ENCODE measurements around the gene PCBP1.
A peak's percentile ranks its signal among the peaks of the same experiment; 100 is the strongest.
"Not testable (repeated sequence)": the region's sequence is repeated elsewhere in the genome, so short reads cannot be mapped to it uniquely, and the experiment has no call there.

Gene PCBP1

DNA sequence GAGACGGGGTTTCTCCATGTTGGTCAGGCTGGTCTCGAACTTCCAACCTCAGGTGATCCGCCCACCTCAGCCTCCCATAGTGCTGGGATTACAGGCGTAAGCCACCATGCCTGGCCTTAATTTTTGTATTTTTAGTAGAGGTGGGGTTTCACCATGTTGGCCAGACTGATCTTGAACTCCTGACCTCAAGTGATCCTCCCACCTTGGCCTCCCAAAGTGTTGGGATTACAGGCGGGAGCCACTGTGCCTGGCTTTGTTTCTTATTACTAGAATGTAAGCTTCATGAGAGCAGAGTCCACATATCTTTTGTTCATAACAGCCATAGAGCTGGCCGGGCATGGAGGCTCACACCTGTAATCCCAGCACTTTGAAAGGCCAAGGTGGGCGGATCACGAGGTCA is 18.9 kb downstream of the PCBP1 start:
- H3K27me3 ChIP-seq (ENCODE audit: control insufficient read depth in 2 of 2, insufficient read depth in 2 of 2, low read length in 2 of 2); H3K9me3 ChIP-seq (ENCODE audit: control insufficient read depth in 2 of 2, low read length in 2 of 2); H3K27ac ChIP-seq (ENCODE audit: low read depth in 2 of 2, low read length in 2 of 2); H3K36me3 ChIP-seq (ENCODE audit: control insufficient read depth in 2 of 2, insufficient read depth in 2 of 2, low read length in 2 of 2); H3K4me3 ChIP-seq (ENCODE audit: low read length in 2 of 2); H3K9ac ChIP-seq (ENCODE audit: low read depth in 1 of 2, low read length in 2 of 2): not testable (repeated sequence)
- peaks cover 15 to 21% of the 10 kb centered on the region in 2 donors for H3K4me1 ChIP-seq (ENCODE audit: control insufficient read depth in 2 of 2, insufficient read depth in 2 of 2, low read length in 2 of 2)

DNA sequence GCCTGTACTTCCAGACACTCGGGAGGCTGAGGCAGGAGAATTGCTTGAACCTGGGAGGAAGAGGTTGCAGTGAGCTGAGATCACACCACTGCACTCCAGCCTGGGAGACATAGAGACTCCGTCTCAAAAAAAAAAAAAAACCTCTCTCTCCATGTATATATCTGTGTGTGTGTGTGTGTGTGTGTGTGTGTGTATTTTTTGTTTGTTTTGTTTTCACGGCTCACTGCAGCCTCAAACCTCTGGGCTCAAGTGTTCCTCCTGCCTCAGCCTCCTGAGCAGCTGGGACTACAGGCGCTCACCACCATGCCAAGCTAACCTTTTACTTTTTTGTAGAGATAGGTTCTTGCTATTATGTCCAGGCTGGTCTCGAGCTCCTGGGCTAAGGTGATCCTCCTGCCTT is 23.1 kb downstream of the PCBP1 start:
- H3K4me3 ChIP-seq (ENCODE audit: low read length in 2 of 2); H3K9me3 ChIP-seq (ENCODE audit: control insufficient read depth in 2 of 2, low read length in 2 of 2); H3K27me3 ChIP-seq (ENCODE audit: control insufficient read depth in 2 of 2, insufficient read depth in 2 of 2, low read length in 2 of 2); H3K27ac ChIP-seq (ENCODE audit: low read depth in 2 of 2, low read length in 2 of 2); H3K36me3 ChIP-seq (ENCODE audit: control insufficient read depth in 2 of 2, insufficient read depth in 2 of 2, low read length in 2 of 2); H3K9ac ChIP-seq (ENCODE audit: low read depth in 1 of 2, low read length in 2 of 2): not testable (repeated sequence)
- H3K4me1 ChIP-seq (ENCODE audit: control insufficient read depth in 2 of 2, insufficient read depth in 2 of 2, low read length in 2 of 2): peaks cover 14 to 15% of the 10 kb centered on the region in 2 donors

DNA sequence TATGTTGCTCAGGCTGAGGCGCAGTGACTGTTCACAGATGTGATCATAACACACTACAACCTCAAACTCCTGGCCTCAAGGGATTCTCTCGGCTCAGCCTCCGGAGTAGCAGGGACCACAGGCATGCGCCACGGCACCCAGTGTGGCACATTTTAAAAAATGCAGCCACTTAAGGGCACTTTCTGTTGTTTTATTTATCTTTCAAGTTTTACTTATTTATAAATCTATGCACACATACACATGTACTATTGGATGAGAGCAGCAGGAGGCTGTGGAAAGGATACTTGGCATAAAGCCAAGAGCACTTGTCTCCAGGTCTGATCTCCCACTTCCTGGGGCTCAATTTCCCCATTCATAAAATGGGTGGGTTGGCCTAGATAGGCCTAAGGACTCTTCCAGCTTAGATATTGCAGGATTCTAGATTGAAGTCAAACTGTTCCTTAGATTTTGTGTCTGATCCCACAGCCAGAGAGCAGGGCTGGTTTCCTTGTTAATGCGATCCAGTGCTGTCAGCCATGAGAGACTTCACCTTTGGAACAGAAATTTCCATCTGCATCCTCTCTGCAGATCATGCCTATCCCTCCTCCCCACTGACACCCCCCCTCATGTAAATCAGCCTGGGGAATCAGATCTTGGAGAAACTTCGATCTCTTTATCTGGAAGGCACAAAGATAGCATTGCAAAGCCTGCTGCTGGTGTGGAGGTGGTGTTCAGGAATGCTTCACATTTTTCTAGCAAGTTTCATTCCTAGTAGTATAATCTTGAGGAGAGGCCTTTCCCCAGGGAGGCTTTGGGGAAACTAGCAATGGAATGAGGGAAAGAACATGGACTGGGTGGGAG is 24.7 kb downstream of the PCBP1 start:
- H3K9me3 ChIP-seq (ENCODE audit: control insufficient read depth in 2 of 2, low read length in 2 of 2): no peaks in the 10 kb centered on the region
- H3K9ac ChIP-seq (ENCODE audit: low read depth in 1 of 2, low read length in 2 of 2): no peak overlapping the region
- peaks cover 14 to 15% of the 10 kb centered on the region in 2 donors for H3K4me1 ChIP-seq (ENCODE audit: control insufficient read depth in 2 of 2, insufficient read depth in 2 of 2, low read length in 2 of 2)
- H3K36me3 ChIP-seq (ENCODE audit: control insufficient read depth in 2 of 2, insufficient read depth in 2 of 2, low read length in 2 of 2): no peaks in the 10 kb centered on the region
- H3K27ac ChIP-seq (ENCODE audit: low read depth in 2 of 2, low read length in 2 of 2): no peak overlapping the region
- no peaks in the 10 kb centered on the region for H3K27me3 ChIP-seq (ENCODE audit: control insufficient read depth in 2 of 2, insufficient read depth in 2 of 2, low read length in 2 of 2)
- H3K4me3 ChIP-seq (ENCODE audit: low read length in 2 of 2): no peak overlapping the region

GRCh38 chr2:70113359-70114070 is 26.2 kb downstream of the PCBP1 start:
- Histone ChIP-seq H3K36me3 (ENCODE audit: control insufficient read depth in 2 of 2, insufficient read depth in 2 of 2, low read length in 2 of 2) (no peaks in the 10 kb centered on the region), H3K27ac (ENCODE audit: low read depth in 2 of 2, low read length in 2 of 2) (no peak overlapping the region), H3K27me3 (ENCODE audit: control insufficient read depth in 2 of 2, insufficient read depth in 2 of 2, low read length in 2 of 2) (no peaks in the 10 kb centered on the region), H3K4me3 (ENCODE audit: low read length in 2 of 2) (no peak overlapping the region), H3K9ac (ENCODE audit: low read depth in 1 of 2, low read length in 2 of 2) (no peak overlapping the region), H3K4me1 (ENCODE audit: control insufficient read depth in 2 of 2, insufficient read depth in 2 of 2, low read length in 2 of 2) (peaks cover 5 to 10% of the 10 kb centered on the region in 2 donors), H3K9me3 (ENCODE audit: control insufficient read depth in 2 of 2, low read length in 2 of 2) (no peaks in the 10 kb centered on the region)

- Histone ChIP-seq H3K36me3 (ENCODE audit: control insufficient read depth in 2 of 2, insufficient read depth in 2 of 2, low read length in 2 of 2) (no peaks in the 10 kb centered on the region), H3K4me3 (ENCODE audit: low read length in 2 of 2) (peak overlapping the region in 1 of 2 donors; percentile 4), H3K9ac (ENCODE audit: low read depth in 1 of 2, low read length in 2 of 2) (peak overlapping the region in 1 of 2 donors; percentile 5), H3K4me1 (ENCODE audit: control insufficient read depth in 2 of 2, insufficient read depth in 2 of 2, low read length in 2 of 2) (peaks cover 0 to 3% of the 10 kb centered on the region in 2 donors), H3K27ac (ENCODE audit: low read depth in 2 of 2, low read length in 2 of 2) (peak overlapping the region in 1 of 2 donors; percentile 67), H3K27me3 (ENCODE audit: control insufficient read depth in 2 of 2, insufficient read depth in 2 of 2, low read length in 2 of 2) (no peaks in the 10 kb centered on the region), H3K9me3 (ENCODE audit: control insufficient read depth in 2 of 2, low read length in 2 of 2) (no peaks in the 10 kb centered on the region)
Observed at GRCh38 chr2:70115646-70116442, 28.6 kb downstream of the PCBP1 start.

GRCh38 chr2:70116936-70117552 is 29.8 kb downstream of the PCBP1 start:
- H3K27me3 ChIP-seq (ENCODE audit: control insufficient read depth in 2 of 2, insufficient read depth in 2 of 2, low read length in 2 of 2): no peaks in the 10 kb centered on the region
- H3K36me3 ChIP-seq (ENCODE audit: control insufficient read depth in 2 of 2, insufficient read depth in 2 of 2, low read length in 2 of 2): no peaks in the 10 kb centered on the region
- peaks cover 0 to 3% of the 10 kb centered on the region in 2 donors for H3K4me1 ChIP-seq (ENCODE audit: control insufficient read depth in 2 of 2, insufficient read depth in 2 of 2, low read length in 2 of 2)
- no peak overlapping the region for H3K27ac ChIP-seq (ENCODE audit: low read depth in 2 of 2, low read length in 2 of 2)
- no peak overlapping the region for H3K9ac ChIP-seq (ENCODE audit: low read depth in 1 of 2, low read length in 2 of 2)
- H3K4me3 ChIP-seq (ENCODE audit: low read length in 2 of 2): no peak overlapping the region
- H3K9me3 ChIP-seq (ENCODE audit: control insufficient read depth in 2 of 2, low read length in 2 of 2): no peaks in the 10 kb centered on the region

DNA sequence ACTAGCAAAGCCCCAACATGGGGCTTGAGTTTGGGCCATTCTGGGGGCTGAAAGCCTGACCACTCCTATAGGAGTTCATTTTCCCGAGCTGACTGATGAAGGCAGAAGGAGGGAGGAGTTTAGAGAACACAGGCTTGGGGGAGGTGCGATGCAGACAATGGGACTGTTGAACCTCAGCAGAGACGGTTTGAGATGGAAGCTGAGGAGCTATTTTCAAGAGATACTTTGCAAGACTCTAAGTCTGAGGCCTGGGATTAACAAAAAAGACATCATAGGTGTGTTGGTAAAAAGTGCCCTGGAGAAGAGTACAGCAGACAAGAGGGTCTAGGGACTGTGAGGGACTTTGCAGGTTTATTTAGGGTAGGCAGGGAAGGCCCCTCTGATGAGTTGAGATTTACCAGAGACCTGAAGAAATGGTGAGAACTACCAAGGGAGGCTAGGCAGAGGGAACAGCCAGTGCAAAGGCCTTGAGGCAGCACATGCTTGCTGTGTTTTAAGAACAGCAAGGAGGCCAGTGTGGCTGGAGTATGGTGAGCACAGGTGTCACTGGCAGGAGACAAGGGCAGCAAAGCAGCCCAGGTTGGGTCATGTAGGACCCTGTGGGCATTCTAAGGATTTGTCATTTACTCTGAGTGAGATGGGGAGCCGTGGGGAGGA is 31.6 kb downstream of the PCBP1 start:
- Histone ChIP-seq H3K4me1 (ENCODE audit: control insufficient read depth in 2 of 2, insufficient read depth in 2 of 2, low read length in 2 of 2) (peaks cover 8 to 12% of the 10 kb centered on the region in 2 donors), H3K9me3 (ENCODE audit: control insufficient read depth in 2 of 2, low read length in 2 of 2) (no peaks in the 10 kb centered on the region), H3K27ac (ENCODE audit: low read depth in 2 of 2, low read length in 2 of 2) (no peak overlapping the region), H3K9ac (ENCODE audit: low read depth in 1 of 2, low read length in 2 of 2) (no peak overlapping the region), H3K27me3 (ENCODE audit: control insufficient read depth in 2 of 2, insufficient read depth in 2 of 2, low read length in 2 of 2) (no peaks in the 10 kb centered on the region), H3K36me3 (ENCODE audit: control insufficient read depth in 2 of 2, insufficient read depth in 2 of 2, low read length in 2 of 2) (no peaks in the 10 kb centered on the region), H3K4me3 (ENCODE audit: low read length in 2 of 2) (no peak overlapping the region)

DNA sequence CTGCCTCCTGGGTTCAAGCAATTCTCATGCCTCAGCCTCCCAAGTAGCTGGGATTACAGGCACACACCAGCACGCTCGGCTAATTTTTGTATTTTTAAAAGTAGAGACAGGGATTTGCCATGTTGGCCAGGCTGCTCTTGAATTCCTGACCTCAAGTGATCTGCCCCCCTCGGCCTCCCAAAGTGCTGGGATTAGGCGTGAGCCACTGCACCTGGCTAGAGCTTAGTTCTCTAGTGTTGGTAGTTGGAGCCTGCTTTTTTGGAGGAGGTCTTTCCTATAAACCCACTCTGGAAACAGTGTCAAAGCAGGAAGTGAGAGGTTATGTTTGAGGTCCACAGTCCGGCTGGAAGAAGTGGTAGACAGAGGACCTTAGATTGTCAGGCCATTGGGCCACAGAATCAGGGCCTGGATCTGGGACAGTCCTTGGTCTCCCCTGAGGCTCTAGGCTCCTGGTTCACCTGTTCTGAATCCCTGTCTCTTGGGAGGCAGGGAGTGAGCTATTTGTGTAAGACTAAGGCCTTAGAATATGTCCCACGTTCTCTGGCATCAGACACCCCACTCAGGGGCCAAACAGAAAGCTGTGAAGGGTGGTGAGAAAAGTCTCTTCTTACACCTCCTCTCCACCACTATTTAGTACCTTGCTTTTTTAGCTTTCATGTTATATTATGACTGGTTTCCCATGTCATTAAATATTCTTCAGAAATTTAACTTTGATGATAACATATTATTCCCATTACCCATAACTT is 34.5 kb downstream of the PCBP1 start:
- Histone ChIP-seq H3K9me3 (ENCODE audit: control insufficient read depth in 2 of 2, low read length in 2 of 2) (no peaks in the 10 kb centered on the region), H3K9ac (ENCODE audit: low read depth in 1 of 2, low read length in 2 of 2) (no peak overlapping the region), H3K4me1 (ENCODE audit: control insufficient read depth in 2 of 2, insufficient read depth in 2 of 2, low read length in 2 of 2) (peaks cover 15 to 22% of the 10 kb centered on the region in 2 donors), H3K4me3 (ENCODE audit: low read length in 2 of 2) (no peak overlapping the region), H3K36me3 (ENCODE audit: control insufficient read depth in 2 of 2, insufficient read depth in 2 of 2, low read length in 2 of 2) (no peaks in the 10 kb centered on the region), H3K27ac (ENCODE audit: low read depth in 2 of 2, low read length in 2 of 2) (peak overlapping the region in 1 of 2 donors; percentile 48), H3K27me3 (ENCODE audit: control insufficient read depth in 2 of 2, insufficient read depth in 2 of 2, low read length in 2 of 2) (no peaks in the 10 kb centered on the region)

- Histone ChIP-seq H3K4me1 (ENCODE audit: control insufficient read depth in 2 of 2, insufficient read depth in 2 of 2, low read length in 2 of 2) (peaks cover 11 to 22% of the 10 kb centered on the region in 2 donors), H3K27me3 (ENCODE audit: control insufficient read depth in 2 of 2, insufficient read depth in 2 of 2, low read length in 2 of 2) (no peaks in the 10 kb centered on the region), H3K36me3 (ENCODE audit: control insufficient read depth in 2 of 2, insufficient read depth in 2 of 2, low read length in 2 of 2) (no peaks in the 10 kb centered on the region), H3K9ac (ENCODE audit: low read depth in 1 of 2, low read length in 2 of 2) (no peak overlapping the region), H3K9me3 (ENCODE audit: control insufficient read depth in 2 of 2, low read length in 2 of 2) (no peaks in the 10 kb centered on the region), H3K4me3 (ENCODE audit: low read length in 2 of 2) (no peak overlapping the region), H3K27ac (ENCODE audit: low read depth in 2 of 2, low read length in 2 of 2) (no peak overlapping the region)
Observed at GRCh38 chr2:70122470-70122869, 35.2 kb downstream of the PCBP1 start.

Measured in mucosa of rectum (tissue), 2 donors.